ENCODE results near the gene TBL3.

GRCh38 chr16:2015947-2016208, 44.0 kb downstream of the TBL3 start:
- no peak for TF ChIP-seq SRF (IDR thresholded peaks at IDR 0.05; ENCODE audit: low read depth)
- TF ChIP-seq CTCF (IDR thresholded peaks at IDR 0.05 in 2 of 3, conservative IDR thresholded peaks at IDR 0.05 in 1 of 3; ENCODE audit: borderline replicate concordance in 1 of 3, insufficient read depth in 1 of 3, low read depth in 2 of 3, low read length in 2 of 3): no peak
- no peak for TF ChIP-seq CEBPB (IDR thresholded peaks at IDR 0.05; ENCODE audit: low read depth)
- no peak for TF ChIP-seq YY1 (IDR thresholded peaks at IDR 0.05; ENCODE audit: extremely low read depth, insufficient replicate concordance, low read depth, low read length)
- no peak for TF ChIP-seq POLR2A (IDR thresholded peaks at IDR 0.05; ENCODE audit: borderline replicate concordance, extremely low read depth, insufficient read depth, insufficient read length)
- no peak for TF ChIP-seq EZH2 (IDR thresholded peaks at IDR 0.05)
- TF ChIP-seq EZH2phosphoT487 (IDR thresholded peaks at IDR 0.05; ENCODE audit: borderline replicate concordance): no peak
- TF ChIP-seq ZFX (IDR thresholded peaks at IDR 0.05): no peak

All from HCT116 (cell line).